ENCODE results near the gene ZCCHC7.
"Not testable (repeated sequence)": the region's sequence is repeated elsewhere in the genome, so short reads cannot be mapped to it uniquely, and the experiment has no call there.

ZCCHC7 gene

DNA sequence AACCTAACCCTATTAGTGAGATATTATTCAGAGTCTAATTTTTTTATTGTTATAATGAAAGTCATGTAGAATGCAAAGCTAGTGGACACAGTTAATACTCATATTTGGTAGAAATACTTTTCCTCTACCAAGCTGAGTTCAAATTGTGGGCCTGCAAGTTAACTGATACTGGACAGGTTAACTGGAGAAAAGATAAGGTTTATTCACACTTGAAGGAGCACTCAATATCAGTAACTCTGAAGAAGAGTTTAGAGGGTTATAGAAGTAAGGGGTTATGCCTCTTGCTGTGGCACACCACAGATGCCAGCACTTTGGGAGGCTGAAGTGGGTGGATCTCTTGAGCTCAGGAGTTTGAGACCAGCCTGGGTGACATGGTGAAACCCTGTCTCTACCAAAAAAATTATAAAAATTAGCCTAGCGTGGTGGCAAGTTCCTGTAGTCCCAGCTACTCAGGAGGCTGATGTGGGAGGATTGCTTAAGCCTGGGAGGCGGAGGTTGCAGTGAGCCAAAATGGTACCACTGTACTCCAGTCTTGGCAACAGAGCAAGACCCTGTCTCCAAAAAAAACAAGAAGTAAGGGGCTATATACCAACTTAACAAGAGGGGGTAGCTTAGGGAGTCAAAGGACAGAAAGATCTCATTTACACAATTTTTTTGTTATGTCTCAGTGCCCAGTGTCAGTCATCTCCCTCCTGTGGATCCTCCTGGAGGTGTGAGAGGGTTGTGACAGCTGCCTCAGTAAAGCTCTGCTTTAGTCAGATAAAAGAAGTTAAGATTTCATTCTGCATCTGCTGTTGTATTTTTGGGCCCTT lies 180.9 kb downstream of the ZCCHC7 start:
- DNase-seq, result no peak

DNA sequence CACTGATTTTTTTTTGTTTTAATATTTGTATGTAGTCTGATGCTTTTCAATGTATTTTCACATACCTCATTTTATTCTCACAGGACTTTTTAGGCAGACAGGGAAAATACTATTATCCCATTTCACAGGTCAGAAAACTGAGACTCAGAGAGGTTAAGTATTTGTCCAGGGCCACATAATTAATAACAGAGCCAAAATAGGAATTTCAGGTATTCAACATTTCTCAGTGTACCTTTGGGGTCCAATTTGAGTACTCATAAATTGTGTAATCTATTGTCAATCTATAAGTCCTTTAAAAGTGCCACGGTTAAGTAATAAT lies 181.4 kb downstream of the ZCCHC7 start:
- no peak for DNase-seq

DNA sequence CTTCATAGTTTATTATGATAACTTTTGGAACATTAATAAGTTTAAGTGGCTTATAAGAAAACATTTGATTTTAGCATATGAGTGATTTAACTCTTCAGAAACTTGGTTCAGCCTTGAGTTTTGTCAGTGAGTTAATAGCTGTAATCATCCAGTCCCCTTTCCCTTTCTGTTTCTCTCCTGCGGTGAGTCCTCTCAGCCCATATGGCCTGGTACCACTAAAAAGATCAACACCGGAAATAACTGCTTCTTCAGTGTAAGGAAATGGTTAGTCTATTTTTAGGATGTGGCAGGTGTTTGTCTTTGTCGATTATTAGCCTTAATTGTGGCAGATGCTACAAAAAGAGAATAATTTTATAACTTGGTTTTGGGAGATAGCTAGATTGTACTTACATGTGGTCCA lies 181.9 kb downstream of the ZCCHC7 start:
- no peak for DNase-seq

DNA sequence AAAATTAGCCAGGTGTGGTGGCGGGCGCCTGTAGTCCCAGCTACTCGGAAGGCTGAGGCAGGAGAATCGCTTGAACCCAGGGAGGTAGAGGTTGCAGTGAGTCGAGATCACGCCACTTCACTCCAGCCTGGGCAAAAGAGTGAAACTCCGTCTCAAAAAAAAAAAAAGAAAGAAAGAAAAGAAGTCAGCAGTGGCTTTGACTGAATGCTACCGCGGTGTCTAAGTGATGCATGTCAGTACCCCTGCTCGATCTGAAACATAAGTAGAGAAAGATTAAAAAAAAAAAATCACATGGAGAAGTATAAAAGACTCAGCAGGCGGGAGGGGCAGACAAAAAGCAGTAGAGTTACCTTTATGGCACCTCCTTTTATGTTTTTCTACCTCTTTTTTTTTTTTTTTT lies 182.9 kb downstream of the ZCCHC7 start:
- DNase-seq, result not testable (repeated sequence)

DNA sequence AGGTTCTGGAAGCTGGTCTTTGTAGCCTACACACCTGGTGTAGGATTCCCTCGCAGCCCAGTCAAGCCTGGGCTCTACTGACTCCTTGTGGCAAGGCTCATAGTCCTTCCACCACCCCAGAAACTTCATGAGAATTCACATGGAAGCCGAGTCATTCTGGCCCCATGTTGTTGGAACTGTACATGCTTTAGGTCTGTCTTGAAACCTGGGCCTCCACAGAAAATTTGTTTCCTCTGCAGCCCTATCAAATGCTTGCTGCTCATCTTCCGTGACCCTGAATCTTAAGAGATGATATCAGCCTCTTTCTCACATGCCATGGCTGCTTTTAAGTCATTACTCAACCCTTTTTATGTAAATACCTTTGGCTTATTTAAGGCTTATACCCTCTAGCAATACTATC lies 188.8 kb downstream of the ZCCHC7 start:
- DNase-seq, result no peak

DNA sequence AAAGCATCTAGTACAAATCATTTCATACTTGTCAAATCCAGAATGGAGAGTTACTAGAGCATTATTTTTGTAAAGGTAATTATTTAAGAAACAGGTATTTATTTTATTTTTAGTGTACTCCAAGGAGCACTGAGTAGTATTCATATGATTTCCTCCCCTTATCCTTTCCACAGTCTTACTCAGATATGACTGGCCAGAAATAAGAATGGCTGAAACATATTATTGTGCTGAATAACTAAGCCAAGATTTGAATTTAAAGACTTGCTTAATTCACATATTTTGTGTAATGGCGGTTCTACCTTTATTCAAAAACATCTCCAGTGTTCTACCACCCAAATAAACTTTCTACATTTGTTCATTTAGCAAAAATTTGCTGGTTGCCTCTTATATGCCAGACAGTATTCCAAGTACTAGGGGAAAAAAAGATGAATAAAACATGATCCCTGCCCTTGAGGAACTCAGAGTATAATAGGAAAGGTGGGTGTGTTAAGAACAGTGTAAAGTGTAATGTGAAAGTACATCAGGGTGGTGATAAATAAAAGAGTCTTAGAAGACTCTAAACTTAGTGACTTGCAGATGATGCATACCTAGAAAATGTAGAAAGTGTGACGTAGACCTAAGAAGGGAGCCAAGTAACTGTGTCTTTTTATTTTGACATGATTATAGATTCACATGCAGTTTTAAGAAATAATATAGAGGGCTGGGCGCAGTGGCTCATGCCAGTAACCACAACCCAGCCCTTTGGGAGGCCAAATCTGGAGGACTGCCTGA lies 191.7 kb downstream of the ZCCHC7 start:
- no peak for DNase-seq

DNA sequence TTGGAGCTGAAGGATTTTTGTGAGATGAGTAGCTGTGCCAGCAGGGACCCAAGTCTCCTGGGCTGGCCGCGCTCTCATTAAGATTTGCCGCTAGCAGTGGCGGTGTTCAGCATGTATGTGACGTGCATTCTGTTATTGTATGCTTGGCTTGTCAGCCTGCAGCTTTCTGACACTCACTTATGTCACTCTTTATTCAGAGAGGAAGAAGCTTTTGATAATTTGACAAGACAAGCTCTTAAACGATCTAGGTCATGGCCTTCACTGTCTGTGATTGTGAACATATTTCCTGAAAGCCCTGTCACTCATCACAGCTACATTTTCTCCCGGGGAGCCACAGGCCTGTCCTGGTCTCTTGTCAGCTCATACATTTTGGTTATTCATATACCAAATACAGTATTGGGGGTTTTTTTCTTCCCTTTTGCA lies 203.9 kb downstream of the ZCCHC7 start:
- peak; percentile 95 for DNase-seq

DNA sequence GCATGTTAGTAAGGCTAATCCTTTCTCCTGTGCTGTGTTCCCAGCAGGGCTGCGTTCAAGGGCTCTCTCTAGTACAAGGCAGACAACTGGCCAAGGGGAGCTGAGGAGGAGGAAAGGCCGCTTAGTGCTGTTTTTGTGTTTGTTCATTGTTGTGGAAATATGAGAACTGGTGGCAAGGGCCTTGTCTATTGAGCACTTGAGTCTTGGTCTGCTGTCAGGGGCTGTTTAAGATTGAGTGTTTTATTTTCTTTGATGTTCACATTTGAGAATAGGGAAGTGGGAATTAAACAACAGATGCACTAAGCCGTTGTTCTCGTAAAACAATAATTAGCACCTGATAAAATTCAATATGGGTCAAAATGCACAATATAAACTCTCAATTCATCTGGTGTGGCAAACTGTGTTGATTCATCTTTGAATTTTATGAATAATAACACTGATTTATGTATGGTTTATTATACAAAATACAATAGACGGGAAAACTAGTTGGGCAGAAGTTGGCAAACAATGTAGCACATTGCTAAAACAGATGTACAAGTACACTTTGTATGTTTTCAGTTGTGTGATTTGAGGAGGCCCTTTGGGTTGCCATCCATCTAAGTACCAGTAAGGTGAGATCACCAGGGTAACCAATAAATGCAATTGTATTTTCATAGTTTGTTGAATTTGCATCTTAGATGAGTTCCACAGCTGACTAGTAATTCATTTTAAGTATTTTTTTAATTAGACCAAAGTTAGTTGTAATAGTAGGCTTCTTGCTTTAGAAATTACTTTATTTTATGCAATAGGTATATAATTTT lies 204.5 kb downstream of the ZCCHC7 start:
- DNase-seq, result no peak

DNA sequence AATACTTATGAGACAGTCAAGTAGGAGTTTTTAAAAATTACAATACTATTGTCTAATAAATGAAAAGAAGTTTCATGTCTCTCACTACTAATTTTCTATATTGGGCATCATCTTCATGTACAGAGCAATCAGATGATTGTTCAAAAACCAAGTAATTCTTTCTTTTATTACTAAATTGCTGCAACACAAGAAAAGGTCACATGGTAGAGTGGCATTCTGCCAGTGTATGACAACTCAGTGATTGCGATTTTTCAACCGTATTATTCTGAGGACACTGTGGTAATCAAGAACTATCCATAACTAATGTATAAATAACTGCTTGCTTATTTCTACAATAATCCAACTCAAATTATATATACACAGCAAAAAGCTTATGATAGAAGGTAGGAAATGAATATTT lies 205.4 kb downstream of the ZCCHC7 start:
- DNase-seq, result peak; percentile 56

DNA sequence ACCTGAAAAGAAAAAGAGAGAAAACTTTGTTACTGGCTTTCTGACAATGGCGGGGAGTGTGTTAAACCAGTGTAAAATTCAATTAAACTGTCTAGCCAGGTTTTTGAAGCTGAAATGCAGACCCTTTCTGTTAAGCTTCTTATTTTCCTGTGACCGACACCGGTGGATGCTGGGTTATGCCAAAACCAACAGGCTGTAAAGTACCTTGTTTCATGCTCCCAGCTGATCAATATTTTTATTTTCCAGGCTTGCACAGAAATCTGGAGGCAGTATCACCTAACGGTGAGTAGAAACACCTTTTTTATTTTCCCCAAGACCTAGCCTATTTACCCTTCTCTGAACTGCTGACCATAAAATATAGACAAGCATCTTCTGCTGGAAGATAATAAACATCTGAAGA lies 207.2 kb downstream of the ZCCHC7 start:
- no peak for DNase-seq

DNA sequence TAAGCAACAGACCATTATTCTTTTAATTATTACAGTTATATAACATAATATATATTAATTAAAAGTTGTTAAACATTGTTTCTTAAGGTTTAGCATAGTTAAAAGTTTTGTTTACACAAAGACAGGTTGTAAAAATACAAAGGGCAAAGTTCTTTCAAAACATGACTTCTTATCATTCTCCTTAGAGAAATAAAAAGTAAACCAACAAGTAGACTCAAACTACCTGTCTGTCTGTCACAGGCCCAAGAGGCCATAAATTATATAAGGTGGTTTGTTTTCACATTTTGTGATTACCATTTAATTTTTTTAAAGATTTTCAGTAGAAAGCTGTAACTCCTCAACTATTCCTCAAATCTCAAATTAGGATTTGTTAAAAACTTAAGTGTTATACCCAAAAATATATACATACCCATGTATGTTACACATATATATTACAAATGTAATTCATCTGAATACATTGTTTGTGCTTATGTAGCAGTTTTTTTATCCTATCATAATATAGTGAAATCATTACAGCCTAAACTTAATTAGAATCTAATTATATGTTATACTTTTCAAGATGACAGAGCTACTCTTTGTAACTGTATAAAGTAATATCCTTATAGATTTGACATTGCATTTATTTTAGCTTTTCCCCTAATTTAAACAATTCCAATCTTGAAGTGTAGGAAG lies 208.3 kb downstream of the ZCCHC7 start:
- DNase-seq, result no peak

DNA sequence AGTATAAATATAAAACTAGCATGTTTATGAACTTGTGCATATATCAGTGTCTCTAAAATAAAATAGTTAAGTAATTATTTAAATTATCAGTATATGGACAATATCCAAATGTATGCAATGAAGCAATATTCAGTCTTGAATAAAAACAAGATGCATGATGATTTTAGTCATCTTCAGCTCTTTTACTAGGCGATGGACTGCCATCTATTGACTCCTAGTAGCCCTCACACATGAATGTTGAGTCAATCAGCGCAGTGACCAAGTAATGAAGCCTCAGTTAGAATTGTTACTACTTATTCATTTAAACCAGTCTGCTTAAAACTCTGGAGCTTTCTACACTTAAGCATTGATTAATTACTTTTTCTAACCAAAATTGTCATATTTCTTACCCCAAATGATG lies 209.2 kb downstream of the ZCCHC7 start:
- peak; percentile 58 for DNase-seq

DNA sequence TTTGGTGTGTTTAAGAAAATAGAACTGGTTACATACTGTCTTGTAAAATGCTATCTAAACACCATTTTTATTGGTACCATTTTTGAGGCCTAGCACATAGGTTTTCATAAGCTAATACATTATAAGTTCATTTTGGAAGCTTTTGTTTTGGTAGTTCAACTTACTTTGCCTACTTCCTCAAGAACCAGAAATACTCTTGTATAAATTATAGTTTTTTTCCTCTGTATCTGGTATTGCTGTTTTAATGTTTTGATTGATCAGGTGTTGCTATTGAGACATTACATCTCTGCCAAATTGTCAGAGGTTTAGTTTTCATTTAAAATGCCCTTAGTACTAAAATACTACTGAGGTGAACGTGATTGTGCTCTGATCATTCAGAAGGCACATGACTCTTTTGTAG lies 211.5 kb downstream of the ZCCHC7 start:
- no peak for DNase-seq

DNA sequence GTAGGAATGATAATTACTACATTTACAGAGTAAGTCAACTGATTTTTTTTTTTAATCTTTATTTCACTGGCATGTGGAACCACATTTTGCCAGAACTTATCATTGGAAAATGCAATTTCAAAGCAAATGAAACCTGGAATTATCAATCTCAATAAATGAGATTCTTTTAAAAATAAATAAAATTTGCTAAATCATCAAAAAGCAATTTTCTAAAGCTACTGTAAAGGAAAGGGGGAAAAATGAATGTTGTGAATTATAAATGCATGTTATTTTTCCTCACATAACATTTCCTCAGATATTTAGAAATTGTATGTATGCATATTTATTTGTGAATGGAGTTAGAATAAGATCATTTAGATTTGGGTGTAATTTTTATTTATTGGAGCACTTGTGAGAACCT lies 212.2 kb downstream of the ZCCHC7 start:
- no peak for DNase-seq

DNA sequence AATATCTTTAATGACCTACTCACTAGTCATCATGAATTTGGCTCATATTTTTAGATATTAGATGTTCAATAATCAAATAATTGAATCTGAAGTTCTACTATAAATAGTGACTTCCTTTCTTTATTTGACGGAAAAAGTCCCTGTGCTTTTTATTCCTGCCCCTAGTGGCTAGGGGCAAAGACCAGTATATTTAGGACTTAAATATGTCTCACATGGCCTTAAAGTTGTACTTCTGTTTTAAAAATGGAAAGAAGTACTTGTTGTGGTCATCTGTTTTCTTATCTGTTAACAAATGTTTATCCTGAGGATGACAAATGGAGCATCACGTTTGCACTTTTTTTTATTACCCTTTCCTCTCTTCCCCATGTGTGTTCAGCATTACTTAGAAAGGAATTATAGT lies 212.9 kb downstream of the ZCCHC7 start:
- no peak for DNase-seq

DNA sequence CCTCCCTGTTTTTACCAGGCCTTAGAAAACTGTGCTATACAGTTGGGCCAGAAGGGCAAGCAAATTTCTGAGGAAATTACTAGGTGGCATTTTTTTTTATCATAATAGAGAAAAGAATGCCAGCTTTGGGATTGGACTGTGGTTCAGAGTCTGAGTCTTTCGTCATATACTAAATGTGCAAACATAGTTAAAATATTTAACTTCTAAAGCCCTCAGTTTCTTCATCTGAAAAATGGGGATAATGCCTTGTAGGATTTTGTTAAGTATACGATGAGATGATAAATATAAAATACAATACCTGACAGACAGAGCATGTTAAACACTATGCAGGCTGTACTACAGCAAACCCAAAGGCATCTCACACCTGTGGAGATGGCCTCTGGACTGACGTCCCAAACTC lies 214.9 kb downstream of the ZCCHC7 start:
- no peak for DNase-seq

DNA sequence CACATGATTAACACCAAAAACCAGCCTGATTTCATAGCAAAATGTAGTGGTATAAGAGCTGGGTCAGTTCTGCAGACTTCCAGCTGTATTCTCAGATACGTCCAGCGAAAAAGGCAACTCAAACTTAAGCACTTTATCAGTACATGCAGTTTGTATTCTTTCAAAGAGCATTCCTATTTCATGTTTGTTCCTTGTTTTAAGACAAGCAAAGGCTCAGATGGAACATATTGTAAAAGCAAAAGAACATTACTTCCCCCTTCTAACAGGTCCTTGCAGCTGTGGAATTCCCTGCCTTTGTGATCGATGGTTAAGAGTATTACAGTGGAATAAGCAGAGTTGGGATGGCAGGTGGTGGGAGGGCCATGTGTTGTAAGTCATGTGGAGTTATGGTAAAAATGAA lies 215.8 kb downstream of the ZCCHC7 start:
- DNase-seq, result no peak

DNA sequence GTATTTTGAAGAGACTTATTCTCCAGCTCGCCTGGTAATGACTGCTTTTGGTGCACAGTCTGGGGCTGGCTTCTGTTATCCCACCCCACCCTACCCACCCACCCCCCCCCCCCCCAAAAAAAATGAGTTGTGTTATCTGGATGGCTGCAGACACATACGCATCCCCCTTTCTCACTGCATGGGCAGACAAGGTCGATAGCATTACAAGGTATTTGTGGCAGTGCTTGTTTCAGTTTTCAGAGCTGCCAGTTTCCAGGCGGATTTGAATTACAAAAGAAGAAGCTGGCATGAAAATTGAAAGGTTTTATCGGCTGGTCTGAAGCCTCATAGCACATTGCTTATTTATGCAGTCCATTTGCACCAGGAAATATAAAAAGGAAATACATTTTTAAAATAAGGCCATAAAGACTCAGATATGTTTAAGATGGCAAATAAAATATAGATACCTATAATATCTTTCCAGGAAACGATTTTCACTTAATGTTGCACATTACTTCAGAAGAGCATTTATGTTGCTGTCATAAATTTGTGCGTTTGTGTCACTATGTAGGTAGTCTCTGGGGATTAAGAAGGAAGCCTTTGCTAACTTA lies 217.0 kb downstream of the ZCCHC7 start:
- DNase-seq, result no peak

DNA sequence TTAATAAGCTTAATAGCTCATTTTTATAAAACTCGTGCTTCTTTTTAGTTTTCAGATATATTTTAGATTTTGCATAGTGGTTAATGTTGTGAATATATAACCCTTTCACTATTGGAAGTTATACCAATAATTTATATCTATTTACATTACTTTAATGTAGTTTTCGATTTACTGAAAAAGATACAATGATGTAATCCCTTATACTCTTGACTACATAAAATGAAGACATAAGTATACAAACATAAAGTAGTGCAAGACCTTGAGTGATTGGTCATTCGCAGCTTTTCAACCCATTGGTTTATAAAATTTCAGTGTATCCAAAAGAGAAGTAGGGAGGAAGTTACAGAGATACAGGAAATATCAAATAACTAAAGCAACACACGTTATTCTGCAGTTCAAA lies 217.8 kb downstream of the ZCCHC7 start:
- no peak for DNase-seq

DNA sequence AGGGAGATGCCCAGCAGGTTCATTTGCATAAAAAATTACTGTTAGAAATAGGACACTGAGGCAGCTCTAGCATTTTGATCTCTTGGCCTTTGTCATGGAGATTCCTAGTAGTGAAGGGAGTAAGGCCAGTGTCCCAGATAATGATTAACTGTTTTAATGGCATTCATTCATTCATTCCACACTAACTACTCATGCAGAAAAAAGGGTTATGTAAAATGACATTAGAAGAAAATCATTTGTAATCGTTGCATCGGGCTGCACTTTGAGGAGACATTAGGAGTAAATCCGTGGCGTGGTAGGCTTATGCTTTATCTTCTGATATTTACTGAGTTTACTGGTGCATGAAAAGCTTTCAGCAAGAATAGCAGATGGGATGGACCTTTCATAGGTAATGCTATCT lies 219.5 kb downstream of the ZCCHC7 start:
- DNase-seq, result peak; percentile 64

DNA sequence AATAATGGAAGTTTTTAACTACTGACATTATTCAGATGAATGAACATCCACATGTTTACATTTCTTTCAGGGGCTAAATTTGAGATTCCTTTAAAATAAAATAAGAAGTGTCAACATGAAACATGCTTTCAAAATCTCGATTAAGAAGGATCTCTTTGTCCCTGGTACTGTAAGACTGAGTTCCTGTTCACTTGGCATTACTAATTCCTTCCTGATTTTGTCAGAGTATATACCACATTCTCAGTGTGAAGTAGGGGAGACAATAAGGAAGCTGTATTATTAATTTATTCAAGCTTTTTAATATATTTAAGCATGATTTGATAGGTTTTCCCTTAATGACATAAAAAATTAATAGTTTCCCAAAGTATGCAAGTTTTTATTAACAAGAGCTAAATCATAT lies 220.6 kb downstream of the ZCCHC7 start:
- DNase-seq, result no peak

DNA sequence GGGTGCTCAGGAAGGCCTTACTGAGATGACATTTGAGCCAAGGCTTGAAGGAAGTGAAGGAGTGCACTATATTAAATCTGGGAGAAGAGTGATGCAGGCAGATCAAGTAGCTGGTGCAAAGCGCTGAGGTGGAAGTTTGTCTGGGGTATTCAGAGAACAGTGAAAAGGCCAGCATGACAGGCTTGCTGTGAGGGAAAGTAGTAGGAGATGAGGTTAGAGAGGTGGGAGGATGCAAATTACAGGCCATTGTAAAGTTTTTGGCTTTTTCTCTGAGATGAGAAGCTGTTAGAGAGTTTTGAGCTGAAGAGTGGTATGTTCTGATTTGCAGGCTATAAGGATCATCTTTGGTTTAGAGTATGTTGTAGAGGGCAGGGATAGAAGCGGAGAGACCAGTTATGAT lies 221.3 kb downstream of the ZCCHC7 start:
- no peak for DNase-seq

DNA sequence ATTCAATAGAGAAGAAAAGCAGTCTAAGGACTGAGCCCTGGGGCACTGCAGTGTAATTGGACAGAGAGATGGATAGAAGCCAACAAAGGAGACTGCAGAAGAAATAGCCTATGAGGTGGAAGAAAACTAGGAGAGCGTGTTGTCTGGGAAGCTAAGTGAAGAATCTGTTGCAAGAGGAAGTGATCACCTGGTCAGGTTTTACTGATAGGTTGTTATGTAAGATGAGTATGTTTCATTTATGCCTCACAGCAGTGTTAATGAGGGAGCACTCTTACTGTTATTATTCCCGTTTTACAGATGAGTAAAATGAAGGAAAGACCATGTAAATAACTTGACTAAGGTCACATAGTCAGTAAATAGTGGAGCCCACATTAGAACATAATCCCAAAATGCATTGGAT lies 222.1 kb downstream of the ZCCHC7 start:
- DNase-seq, result no peak
